GM12872 (cell line): ENCODE results near the gene B4GALNT3.

Experiments
- CTCF ChIP-seq: IDR thresholded peaks from 3 replicates; pipeline ENCODE4 v1.5.1; 2011; ENCODE audit warnings: low read depth, mild to moderate bottlenecking, low read length, moderate library complexity; ENCODE audit not compliant: insufficient read depth

The B4GALNT3 gene

GRCh38 chr12:569091-569676 is 109.4 kb downstream of the B4GALNT3 start:
- no peak for TF ChIP-seq CTCF

- peak; percentile 79 for TF ChIP-seq CTCF
Observed at GRCh38 chr12:569803-570434, 110.2 kb downstream of the B4GALNT3 start.

- no peak for TF ChIP-seq CTCF
Observed at GRCh38 chr12:570435-570920, 110.7 kb downstream of the B4GALNT3 start.

- no peak for TF ChIP-seq CTCF
Observed at GRCh38 chr12:570921-571794, 111.4 kb downstream of the B4GALNT3 start.

- TF ChIP-seq CTCF: no peak
Observed at GRCh38 chr12:571795-572531, 112.2 kb downstream of the B4GALNT3 start.

- TF ChIP-seq CTCF: no peak
Observed at GRCh38 chr12:572532-572899, 112.8 kb downstream of the B4GALNT3 start.

- no peak for TF ChIP-seq CTCF
Observed at GRCh38 chr12:573232-573631, 113.5 kb downstream of the B4GALNT3 start.
